ENCODE measurements around the gene CFAP74.

Gene CFAP74

GRCh38 chr1:1917304-1917976 is 86.1 kb downstream of the CFAP74 start:
- no peak overlapping the region for H3K4me2 ChIP-seq (ENCODE audit: low read depth, low read length, poor library complexity, severe bottlenecking)
- no peaks in the 10 kb centered on the region for H3K27me3 ChIP-seq (ENCODE audit: insufficient read depth, low read length, poor library complexity, severe bottlenecking)
- no peaks in the 10 kb centered on the region for H3K36me3 ChIP-seq (ENCODE audit: insufficient read depth, low read length)

GRCh38 chr1:1916851-1917251 is 86.7 kb downstream of the CFAP74 start:
- no peak overlapping the region for H3K4me3 ChIP-seq (ENCODE audit: low read length, poor library complexity, severe bottlenecking)
- H2AFZ ChIP-seq (ENCODE audit: low read length), result no peak overlapping the region
- no peaks in the 10 kb centered on the region for H3F3A ChIP-seq (ENCODE audit: low read depth)
- no peaks in the 10 kb centered on the region for H3K9me3 ChIP-seq (ENCODE audit: insufficient read depth, low read depth, low read length)
- no peaks in the 10 kb centered on the region for H4K20me1 ChIP-seq (ENCODE audit: insufficient read depth, low read length, poor library complexity, severe bottlenecking)
- TF ChIP-seq CTCF (conservative IDR thresholded peaks at IDR 0.05; ENCODE audit: low read length), result no peak
- no peak for TF ChIP-seq EZH2phosphoT487 (IDR thresholded peaks at IDR 0.05; ENCODE audit: borderline replicate concordance)
- H3K9me2 ChIP-seq (replicated peaks; ENCODE audit: low read depth, low read length), result no peaks in the 10 kb centered on the region
- no peak overlapping the region for H3K9ac ChIP-seq (ENCODE audit: low read depth, low read length, poor library complexity, severe bottlenecking)
- H3K36me3 ChIP-seq (ENCODE audit: insufficient read depth, low read length), result no peaks in the 10 kb centered on the region
- H3K79me2 ChIP-seq (ENCODE audit: insufficient read depth, low read length), result no peaks in the 10 kb centered on the region
- no peaks in the 10 kb centered on the region for H3K27me3 ChIP-seq (ENCODE audit: insufficient read depth, low read length, poor library complexity, severe bottlenecking)
- no peak overlapping the region for H3K4me2 ChIP-seq (ENCODE audit: low read depth, low read length, poor library complexity, severe bottlenecking)
- no peaks in the 10 kb centered on the region for H3K4me1 ChIP-seq (ENCODE audit: insufficient read depth, low read length, poor library complexity, severe bottlenecking)

More at GRCh38 chr1:1917304-1917976, 86.1 kb downstream of the CFAP74 start:
- Histone ChIP-seq H3K9me3 (ENCODE audit: insufficient read depth, low read depth, low read length) (no peaks in the 10 kb centered on the region), H3K9me2 (replicated peaks; ENCODE audit: low read depth, low read length) (no peaks in the 10 kb centered on the region), H2AFZ (ENCODE audit: low read length) (no peak overlapping the region), H3K9ac (ENCODE audit: low read depth, low read length, poor library complexity, severe bottlenecking) (no peak overlapping the region), H3K79me2 (ENCODE audit: insufficient read depth, low read length) (no peaks in the 10 kb centered on the region), H4K20me1 (ENCODE audit: insufficient read depth, low read length, poor library complexity, severe bottlenecking) (no peaks in the 10 kb centered on the region), H3K4me1 (ENCODE audit: insufficient read depth, low read length, poor library complexity, severe bottlenecking) (no peaks in the 10 kb centered on the region), H3F3A (ENCODE audit: low read depth) (no peaks in the 10 kb centered on the region), H3K4me3 (ENCODE audit: low read length, poor library complexity, severe bottlenecking) (no peak overlapping the region)
- TF ChIP-seq EZH2phosphoT487 (IDR thresholded peaks at IDR 0.05; ENCODE audit: borderline replicate concordance) (no peak), CTCF (conservative IDR thresholded peaks at IDR 0.05; ENCODE audit: low read length) (no peak)

GRCh38 chr1:1915911-1916840 is 87.4 kb downstream of the CFAP74 start:
- Histone ChIP-seq H4K20me1 (ENCODE audit: insufficient read depth, low read length, poor library complexity, severe bottlenecking) (no peaks in the 10 kb centered on the region), H3K4me1 (ENCODE audit: insufficient read depth, low read length, poor library complexity, severe bottlenecking) (no peaks in the 10 kb centered on the region), H3K36me3 (ENCODE audit: insufficient read depth, low read length) (no peaks in the 10 kb centered on the region), H3K4me3 (ENCODE audit: low read length, poor library complexity, severe bottlenecking) (no peak overlapping the region), H2AFZ (ENCODE audit: low read length) (no peak overlapping the region), H3K4me2 (ENCODE audit: low read depth, low read length, poor library complexity, severe bottlenecking) (no peak overlapping the region), H3F3A (ENCODE audit: low read depth) (no peaks in the 10 kb centered on the region), H3K79me2 (ENCODE audit: insufficient read depth, low read length) (no peaks in the 10 kb centered on the region), H3K9me3 (ENCODE audit: insufficient read depth, low read depth, low read length) (no peaks in the 10 kb centered on the region), H3K9me2 (replicated peaks; ENCODE audit: low read depth, low read length) (no peaks in the 10 kb centered on the region), H3K9ac (ENCODE audit: low read depth, low read length, poor library complexity, severe bottlenecking) (no peak overlapping the region), H3K27me3 (ENCODE audit: insufficient read depth, low read length, poor library complexity, severe bottlenecking) (no peaks in the 10 kb centered on the region)
- TF ChIP-seq CTCF (conservative IDR thresholded peaks at IDR 0.05; ENCODE audit: low read length) (no peak), EZH2phosphoT487 (IDR thresholded peaks at IDR 0.05; ENCODE audit: borderline replicate concordance) (no peak)
